GM12891 (cell line): ENCODE measurements around the gene IAPP.
"Not testable (repeated sequence)": the region's sequence is repeated elsewhere in the genome, so short reads cannot be mapped to it uniquely, and the experiment has no call there.

Source experiments
- DNase-seq: peaks from one replicate; pipeline ENCODE4 v3.0.0; 2011; ENCODE audit warnings: low spot score; ENCODE audit not compliant: insufficient read length
- FAIRE-seq: peaks from 2 replicates; lab custom pipeline; 2011; peaks lifted over from hg19 to GRCh38; lab: Jason Lieb, UNC
- PAX5 ChIP-seq: IDR thresholded peaks from 2 replicates; pipeline ENCODE4 v1.6.1; 2011; ENCODE audit warnings: low read length, moderate library complexity, mild to moderate bottlenecking; ENCODE audit not compliant: insufficient read depth, severe bottlenecking
- POLR2A ChIP-seq: IDR thresholded peaks from 2 replicates; pipeline ENCODE4 v1.6.1; 2011; ENCODE audit warnings: low read depth, low read length, control low read depth
- POLR2AphosphoS5 ChIP-seq: IDR thresholded peaks from 2 replicates; pipeline ENCODE4 v1.6.1; 2011; ENCODE audit warnings: low read depth, low read length, control low read depth
- POU2F2 ChIP-seq: IDR thresholded peaks from 2 replicates; pipeline ENCODE4 v1.6.1; 2011; ENCODE audit warnings: low read depth, mild to moderate bottlenecking, control low read depth, low read length, moderate library complexity
- SPI1 ChIP-seq: IDR thresholded peaks from 2 replicates; pipeline ENCODE4 v1.6.1; 2011; ENCODE audit warnings: low read depth, low read length, control low read depth
- TAF1 ChIP-seq: IDR thresholded peaks from 2 replicates; pipeline ENCODE4 v1.6.1; 2011; ENCODE audit warnings: low read depth, low read length, control low read depth

IAPP gene

DNA sequence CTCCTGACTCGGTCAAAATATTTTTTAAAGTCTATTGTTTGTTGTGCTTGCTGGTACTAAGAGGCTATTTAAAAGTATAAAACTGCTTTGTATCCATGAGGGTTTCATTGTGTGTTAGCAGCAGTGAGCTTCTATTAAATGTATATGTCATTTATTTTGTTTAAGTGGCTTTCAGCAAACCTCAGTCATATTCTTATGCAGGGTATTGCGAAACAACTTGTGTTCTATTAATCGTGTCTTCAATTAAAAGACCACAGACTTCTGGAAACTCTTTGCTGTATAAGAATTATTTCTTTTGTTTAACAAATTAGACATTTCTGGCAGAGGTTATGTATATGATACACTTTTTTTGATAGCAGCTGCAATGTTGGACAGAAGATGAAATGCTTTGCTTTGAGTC lies 6.5 kb downstream of the IAPP start:
- no peak for TF ChIP-seq POU2F2
- TF ChIP-seq POLR2A = no peak
- no peak for TF ChIP-seq TAF1
- TF ChIP-seq POLR2AphosphoS5 = no peak
- TF ChIP-seq PAX5 = no peak
- no peak for TF ChIP-seq SPI1
- no peak for DNase-seq
- no peak for FAIRE-seq

DNA sequence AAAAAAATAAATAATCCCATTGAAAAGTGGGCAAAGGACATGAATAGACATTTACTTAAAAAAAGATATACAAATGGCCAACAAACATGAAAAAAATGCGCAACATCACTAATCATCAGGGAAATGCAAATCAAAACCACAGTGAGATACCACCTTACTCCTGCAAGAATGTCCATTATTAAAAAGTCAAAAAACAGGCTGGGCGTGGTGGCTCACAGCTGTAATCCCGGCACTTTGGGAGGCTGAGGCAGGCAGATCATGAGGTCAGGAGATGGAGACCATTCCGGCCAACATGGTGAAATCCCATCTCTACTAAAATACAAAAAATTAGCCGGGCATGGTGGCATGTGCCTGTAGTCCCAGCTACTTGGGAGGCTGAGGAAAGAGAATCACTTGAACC lies 8.6 kb downstream of the IAPP start:
- DNase-seq, FAIRE-seq: not testable (repeated sequence)

DNA sequence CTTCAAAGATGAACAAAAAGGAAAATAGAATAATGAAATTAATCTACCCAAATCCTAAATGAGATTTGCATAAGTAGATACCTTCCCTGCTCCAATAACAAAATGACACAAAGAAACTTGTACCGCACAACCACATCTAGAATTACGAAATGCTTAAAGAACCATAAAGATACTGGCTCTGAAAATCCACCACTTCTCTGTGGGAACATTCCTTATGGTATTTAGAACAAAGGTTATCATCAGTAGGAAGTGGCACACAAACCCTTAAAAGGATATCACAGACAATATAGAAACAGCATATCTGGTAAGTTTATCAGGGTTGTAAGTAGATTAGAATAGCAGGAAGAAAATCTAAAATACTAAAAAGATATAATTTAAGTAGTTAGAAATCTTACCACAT lies 11.6 kb downstream of the IAPP start:
- TF ChIP-seq SPI1 = no peak
- TF ChIP-seq PAX5 = no peak
- no peak for TF ChIP-seq TAF1
- TF ChIP-seq POLR2A = no peak
- TF ChIP-seq POU2F2 = no peak
- no peak for TF ChIP-seq POLR2AphosphoS5
- no peak for FAIRE-seq
- no peak for DNase-seq

GRCh38 chr12:21387174-21387573 lies 14.5 kb downstream of the IAPP start:
- no peak for TF ChIP-seq POLR2AphosphoS5
- TF ChIP-seq PAX5 = no peak
- TF ChIP-seq TAF1 = no peak
- TF ChIP-seq POU2F2 = no peak
- TF ChIP-seq POLR2A = no peak
- TF ChIP-seq SPI1 = no peak
- no peak for FAIRE-seq
- DNase-seq = no peak

DNA sequence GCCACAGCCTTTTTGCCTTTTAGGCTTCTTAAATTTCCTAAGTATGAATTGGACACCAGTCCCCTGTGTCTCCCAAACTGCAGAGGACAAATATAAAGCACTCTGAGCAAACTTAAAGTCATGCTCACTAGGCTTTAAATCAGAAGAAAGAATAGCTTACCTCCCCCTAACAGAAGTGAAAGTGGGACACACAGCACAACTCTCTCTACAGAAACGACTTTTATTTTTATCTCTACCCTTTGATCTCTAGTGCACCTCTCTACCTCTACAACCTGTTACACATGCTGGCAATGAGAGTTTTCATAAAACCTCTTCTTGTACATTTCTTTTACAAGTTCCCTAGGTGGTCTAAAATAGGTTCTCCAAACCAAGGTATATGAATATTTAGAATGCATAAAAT lies 19.7 kb downstream of the IAPP start:
- no peak for DNase-seq
- TF ChIP-seq POLR2AphosphoS5 (no peak), TAF1 (no peak), POLR2A (no peak), PAX5 (no peak), POU2F2 (no peak), SPI1 (no peak)
- FAIRE-seq = no peak

- not testable (repeated sequence) for FAIRE-seq, DNase-seq
These were observed 22.3 kb downstream of the IAPP start for GRCh38 chr12:21394828-21395626.

DNA sequence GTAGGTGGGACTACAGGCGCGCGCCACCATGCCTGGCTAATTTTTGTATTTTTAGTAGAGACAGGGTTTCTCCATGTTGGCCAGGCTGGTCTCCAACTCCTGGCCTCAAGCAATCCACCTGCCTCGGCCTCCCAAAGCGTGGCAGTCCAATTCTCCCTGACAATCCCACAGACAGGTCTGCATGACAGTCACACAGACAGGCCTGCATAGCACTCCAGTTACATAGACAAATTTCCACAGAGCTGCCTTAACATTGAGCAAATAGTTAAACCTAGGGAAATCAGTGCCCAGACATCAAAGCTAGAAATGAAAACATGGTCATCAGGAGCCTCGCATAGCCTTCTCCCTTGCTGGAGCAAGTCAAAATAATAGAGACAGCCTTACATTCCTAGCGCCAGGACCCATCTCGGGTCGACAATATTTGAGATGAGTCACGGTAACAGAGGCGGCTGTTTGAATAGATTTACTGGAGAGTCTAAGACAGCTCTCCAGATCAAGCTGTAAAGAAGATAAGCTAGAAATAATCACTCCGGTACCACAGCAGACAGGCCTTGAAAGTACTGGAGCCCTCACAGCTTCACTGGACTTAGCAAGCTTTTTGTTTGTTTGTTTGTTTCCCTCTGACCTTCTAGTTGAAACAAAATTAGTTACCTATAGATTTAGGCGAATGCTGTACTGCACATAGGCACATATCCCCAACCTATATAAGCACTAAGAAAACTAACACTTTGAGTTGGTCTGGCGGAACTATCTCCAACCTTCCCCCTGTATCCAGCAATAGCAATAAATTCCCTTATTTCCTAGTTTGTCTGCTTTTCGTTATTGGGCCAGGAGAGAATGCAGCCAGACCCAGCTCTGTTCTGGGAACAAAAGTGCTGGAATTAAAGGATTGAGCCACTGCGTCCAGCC lies 40.9 kb downstream of the IAPP start:
- DNase-seq (no peak), FAIRE-seq (no peak)
- TF ChIP-seq POLR2AphosphoS5 (no peak), POLR2A (no peak), PAX5 (no peak), SPI1 (no peak), TAF1 (no peak), POU2F2 (no peak)

- no peak for TF ChIP-seq TAF1
- no peak for FAIRE-seq
- DNase-seq = no peak
These were observed 43.9 kb downstream of the IAPP start for GRCh38 chr12:21416511-21417121.

- DNase-seq, FAIRE-seq: not testable (repeated sequence)
These were observed 45.7 kb downstream of the IAPP start for GRCh38 chr12:21418398-21418797.

- not testable (repeated sequence) for DNase-seq, FAIRE-seq
These were observed 46.5 kb downstream of the IAPP start for GRCh38 chr12:21419009-21419699.
